Loucy (cell line): ENCODE data around the gene ZER1.

Source experiments
- H2AFZ ChIP-seq: fragments of 200-600 bp; sonication (generic); 2 replicates; pipeline ENCODE4 v1.6.0; 2016; ENCODE audit warnings: antibody characterized with exemption, mild to moderate bottlenecking, low read length, moderate library complexity
- H3F3A ChIP-seq: fragments of 200-600 bp; 2 replicates; pipeline ENCODE4 v1.6.0; 2016; ENCODE audit warnings: antibody characterized with exemption, low read depth, mild to moderate bottlenecking
- H3K27me3 ChIP-seq: fragments of 200-600 bp; sonication (generic); 2 replicates; pipeline ENCODE4 v1.6.1; 2014; ENCODE audit warnings: low read length, mild to moderate bottlenecking; ENCODE audit not compliant: insufficient read depth, poor library complexity, severe bottlenecking
- H3K36me3 ChIP-seq: fragments of 200-600 bp; sonication (generic); 2 replicates; pipeline ENCODE4 v1.6.1; 2016; ENCODE audit warnings: low read length; ENCODE audit not compliant: insufficient read depth
- H3K4me1 ChIP-seq: fragments of 200-600 bp; sonication (generic); 2 replicates; pipeline ENCODE4 v1.5.1; 2014; ENCODE audit warnings: low read length, mild to moderate bottlenecking; ENCODE audit not compliant: insufficient read depth, poor library complexity, severe bottlenecking
- H3K4me2 ChIP-seq: fragments of 200-600 bp; sonication (generic); 2 replicates; pipeline ENCODE4 v1.6.0; 2014; ENCODE audit warnings: antibody characterized with exemption, low read length, low read depth, mild to moderate bottlenecking; ENCODE audit not compliant: poor library complexity, severe bottlenecking
- H3K4me3 ChIP-seq: fragments of 200-600 bp; sonication (generic); 2 replicates; pipeline ENCODE4 v1.5.1; 2014; ENCODE audit warnings: low read length, mild to moderate bottlenecking, mixed read lengths; ENCODE audit not compliant: poor library complexity, severe bottlenecking
- H3K79me2 ChIP-seq: fragments of 200-600 bp; sonication (generic); 2 replicates; pipeline ENCODE4 v1.6.1; 2014; ENCODE audit warnings: low read length; ENCODE audit not compliant: insufficient read depth
- H3K9ac ChIP-seq: fragments of 200-600 bp; sonication (generic); 2 replicates; pipeline ENCODE4 v1.6.0; 2014; ENCODE audit warnings: mild to moderate bottlenecking, low read depth, low read length, moderate library complexity; ENCODE audit not compliant: poor library complexity, severe bottlenecking
- H3K9me2 ChIP-seq: fragments of 200-600 bp; sonication (generic); replicated peaks from 2 replicates; pipeline ENCODE4 v1.6.1; 2016; ENCODE audit warnings: low read depth, low read length, mixed read lengths
- H3K9me3 ChIP-seq: fragments of 200-600 bp; sonication (generic); 2 replicates; pipeline ENCODE4 v1.6.1; 2014; ENCODE audit warnings: mild to moderate bottlenecking, antibody characterized with exemption, low read length, low read depth; ENCODE audit not compliant: insufficient read depth
- H4K20me1 ChIP-seq: fragments of 200-600 bp; sonication (generic); 2 replicates; pipeline ENCODE4 v1.6.0; 2014; ENCODE audit warnings: antibody characterized with exemption, low read length, mild to moderate bottlenecking; ENCODE audit not compliant: insufficient read depth, poor library complexity, severe bottlenecking
- EZH2phosphoT487 ChIP-seq: fragments of 200-600 bp; IDR thresholded peaks from 2 replicates; pipeline ENCODE4 v1.6.1; 2018; ENCODE audit warnings: antibody characterized with exemption, mild to moderate bottlenecking, moderate library complexity, borderline replicate concordance
- TF ChIP-seq, protein P1 (sequence below): fragments of 200-600 bp; sonication (generic); conservative IDR thresholded peaks from 2 replicates; pipeline ENCODE4 v1.5.1; 2014; ENCODE audit warnings: mild to moderate bottlenecking, antibody characterized with exemption, low read length

ZER1 gene

GRCh38 chr9:128729766-128730517, 41.8 kb downstream of the ZER1 start:
- H3K27me3 ChIP-seq, result no peaks in the 10 kb centered on the region
- no peaks in the 10 kb centered on the region for H3K4me1 ChIP-seq
- H3K79me2 ChIP-seq, result no peaks in the 10 kb centered on the region
- no peaks in the 10 kb centered on the region for H4K20me1 ChIP-seq
- no peak overlapping the region for H3K4me2 ChIP-seq
- H3K4me3 ChIP-seq, result no peak overlapping the region
- TF ChIP-seq EZH2phosphoT487, result no peak
- TF ChIP-seq, protein P1, sequence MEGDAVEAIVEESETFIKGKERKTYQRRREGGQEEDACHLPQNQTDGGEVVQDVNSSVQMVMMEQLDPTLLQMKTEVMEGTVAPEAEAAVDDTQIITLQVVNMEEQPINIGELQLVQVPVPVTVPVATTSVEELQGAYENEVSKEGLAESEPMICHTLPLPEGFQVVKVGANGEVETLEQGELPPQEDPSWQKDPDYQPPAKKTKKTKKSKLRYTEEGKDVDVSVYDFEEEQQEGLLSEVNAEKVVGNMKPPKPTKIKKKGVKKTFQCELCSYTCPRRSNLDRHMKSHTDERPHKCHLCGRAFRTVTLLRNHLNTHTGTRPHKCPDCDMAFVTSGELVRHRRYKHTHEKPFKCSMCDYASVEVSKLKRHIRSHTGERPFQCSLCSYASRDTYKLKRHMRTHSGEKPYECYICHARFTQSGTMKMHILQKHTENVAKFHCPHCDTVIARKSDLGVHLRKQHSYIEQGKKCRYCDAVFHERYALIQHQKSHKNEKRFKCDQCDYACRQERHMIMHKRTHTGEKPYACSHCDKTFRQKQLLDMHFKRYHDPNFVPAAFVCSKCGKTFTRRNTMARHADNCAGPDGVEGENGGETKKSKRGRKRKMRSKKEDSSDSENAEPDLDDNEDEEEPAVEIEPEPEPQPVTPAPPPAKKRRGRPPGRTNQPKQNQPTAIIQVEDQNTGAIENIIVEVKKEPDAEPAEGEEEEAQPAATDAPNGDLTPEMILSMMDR, result no peak
- no peak overlapping the region for H3K9ac ChIP-seq
- no peaks in the 10 kb centered on the region for H3F3A ChIP-seq
- no peaks in the 10 kb centered on the region for H3K9me2 ChIP-seq
- H3K9me3 ChIP-seq, result no peaks in the 10 kb centered on the region
- no peak overlapping the region for H2AFZ ChIP-seq
- no peaks in the 10 kb centered on the region for H3K36me3 ChIP-seq

GRCh38 chr9:128729302-128729701, 42.4 kb downstream of the ZER1 start:
- Histone ChIP-seq H2AFZ (no peak overlapping the region), H3K27me3 (no peaks in the 10 kb centered on the region), H3K9me3 (no peaks in the 10 kb centered on the region), H3F3A (no peaks in the 10 kb centered on the region), H4K20me1 (no peaks in the 10 kb centered on the region), H3K9ac (no peak overlapping the region), H3K79me2 (no peaks in the 10 kb centered on the region), H3K4me2 (no peak overlapping the region), H3K9me2 (no peaks in the 10 kb centered on the region), H3K36me3 (no peaks in the 10 kb centered on the region), H3K4me1 (peaks cover 6% of the 10 kb centered on the region), H3K4me3 (no peak overlapping the region)
- TF ChIP-seq, protein P1, result no peak
- TF ChIP-seq EZH2phosphoT487, result no peak

- H3K4me2 ChIP-seq, result no peak overlapping the region
- H3K9ac ChIP-seq, result no peak overlapping the region
- no peaks in the 10 kb centered on the region for H4K20me1 ChIP-seq
- H3K9me3 ChIP-seq, result no peaks in the 10 kb centered on the region
- H3K36me3 ChIP-seq, result no peaks in the 10 kb centered on the region
- no peak overlapping the region for H2AFZ ChIP-seq
- H3K9me2 ChIP-seq, result no peaks in the 10 kb centered on the region
- no peak overlapping the region for H3K4me3 ChIP-seq
- peaks cover 6% of the 10 kb centered on the region for H3K79me2 ChIP-seq
- no peak for TF ChIP-seq EZH2phosphoT487
- TF ChIP-seq, protein P1, result no peak
- no peaks in the 10 kb centered on the region for H3F3A ChIP-seq
- peaks cover 6% of the 10 kb centered on the region for H3K4me1 ChIP-seq
- H3K27me3 ChIP-seq, result no peaks in the 10 kb centered on the region
Measured at GRCh38 chr9:128728298-128728697, 43.4 kb downstream of the ZER1 start.
